Right atrium auricular region (tissue), 2 donors: Measurements from ENCODE around the gene SEMA3G. TPM values are rescaled to one million over a fixed set of nuclear protein-coding genes. Genes with fewer than 3 reads are reported as not detected.

Experiments
- DNase-seq: peaks from one replicate; pipeline ENCODE4 v3.0.0-alpha.2; 2019; ENCODE audit warnings: low spot score
- H3K27ac ChIP-seq, 2 donors: fragments of 200-600 bp; sonication (generic); 1 replicate in 1 of 2; 2 replicates in 1 of 2; pipeline ENCODE4 v1.5.1; 2016 to 2019
- H3K27me3 ChIP-seq, 2 donors: fragments of 200-600 bp; sonication (generic); one replicate each; pipeline versions ENCODE4 v1.5.1 to v1.6.0; 2017 to 2019
- H3K36me3 ChIP-seq: fragments of 200-600 bp; sonication (generic); one replicate; pipeline ENCODE4 v1.5.1; 2016
- H3K4me1 ChIP-seq, 2 donors: fragments of 200-600 bp; sonication (generic); one replicate each; pipeline versions ENCODE4 v1.5.1 to v1.6.0; 2017 to 2019
- H3K4me3 ChIP-seq, 2 donors: fragments of 200-600 bp; sonication (generic); 1 replicate in 1 of 2; 2 replicates in 1 of 2; pipeline ENCODE4 v1.5.1; 2017 to 2019; ENCODE audit warnings: mild to moderate bottlenecking in 1 of 2, moderate library complexity in 1 of 2
- H3K9me3 ChIP-seq, 2 donors: fragments of 200-600 bp; sonication (generic); one replicate each; pipeline ENCODE4 v1.5.1; 2019
- total RNA-seq, 2 donors: library from RNA; depleted of rRNA; stranded (reverse); fragments of >200 nt; gene quantifications; one replicate each; pipeline ENCODE4 v1.1.0, GENCODE V29; 2016
- TF ChIP-seq, protein P1 (sequence below), 2 donors: fragments of 200-600 bp; sonication (generic); IDR thresholded peaks; one replicate each; pipeline ENCODE4 v1.5.1; 2019; ENCODE audit warnings: antibody characterized with exemption in 2 of 2

SEMA3G gene
- total RNA-seq, 2 donors from 2014 or later = 11.8 to 12.6 TPM

DNA sequence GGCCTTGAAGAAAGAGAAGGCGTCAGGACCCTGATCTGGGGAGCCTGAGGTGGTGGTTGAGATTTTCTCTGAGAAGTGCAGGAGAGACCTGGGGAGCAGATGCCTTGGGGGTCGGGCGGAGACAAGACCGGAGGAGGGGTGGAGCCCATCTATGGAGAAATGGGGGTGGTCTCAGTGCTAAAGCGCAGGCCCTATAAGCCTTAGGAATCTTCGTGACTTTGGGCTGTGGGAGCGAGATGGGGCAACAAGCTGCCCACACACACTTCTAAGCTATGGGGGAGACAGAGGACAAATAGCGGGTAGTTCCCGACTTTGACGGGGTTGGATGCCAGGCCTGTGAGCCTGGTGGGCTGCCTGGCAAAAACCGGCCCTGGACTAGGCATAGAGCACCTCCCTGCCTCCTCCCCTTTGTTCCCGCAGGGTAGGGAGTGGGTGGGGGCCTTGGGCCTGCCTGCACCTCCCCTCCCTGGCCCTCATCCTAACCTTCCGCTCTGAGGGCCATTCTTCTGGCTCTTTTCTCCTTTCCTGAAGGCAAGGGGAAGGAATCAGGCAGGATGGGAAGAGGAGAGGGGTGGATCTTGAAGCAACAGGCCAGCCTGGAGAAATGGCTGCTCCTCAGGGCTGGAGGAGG is 11.4 kb upstream of the SEMA3G start:
- TF ChIP-seq, protein P1, sequence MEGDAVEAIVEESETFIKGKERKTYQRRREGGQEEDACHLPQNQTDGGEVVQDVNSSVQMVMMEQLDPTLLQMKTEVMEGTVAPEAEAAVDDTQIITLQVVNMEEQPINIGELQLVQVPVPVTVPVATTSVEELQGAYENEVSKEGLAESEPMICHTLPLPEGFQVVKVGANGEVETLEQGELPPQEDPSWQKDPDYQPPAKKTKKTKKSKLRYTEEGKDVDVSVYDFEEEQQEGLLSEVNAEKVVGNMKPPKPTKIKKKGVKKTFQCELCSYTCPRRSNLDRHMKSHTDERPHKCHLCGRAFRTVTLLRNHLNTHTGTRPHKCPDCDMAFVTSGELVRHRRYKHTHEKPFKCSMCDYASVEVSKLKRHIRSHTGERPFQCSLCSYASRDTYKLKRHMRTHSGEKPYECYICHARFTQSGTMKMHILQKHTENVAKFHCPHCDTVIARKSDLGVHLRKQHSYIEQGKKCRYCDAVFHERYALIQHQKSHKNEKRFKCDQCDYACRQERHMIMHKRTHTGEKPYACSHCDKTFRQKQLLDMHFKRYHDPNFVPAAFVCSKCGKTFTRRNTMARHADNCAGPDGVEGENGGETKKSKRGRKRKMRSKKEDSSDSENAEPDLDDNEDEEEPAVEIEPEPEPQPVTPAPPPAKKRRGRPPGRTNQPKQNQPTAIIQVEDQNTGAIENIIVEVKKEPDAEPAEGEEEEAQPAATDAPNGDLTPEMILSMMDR (IDR thresholded peaks at IDR 0.05) = no peak
- peak overlapping the region; percentile 89 to 99 for H3K27ac ChIP-seq
- peaks cover 48% of the 10 kb centered on the region for H3K36me3 ChIP-seq
- H3K9me3 ChIP-seq = no peaks in the 10 kb centered on the region
- peaks cover 0 to 29% of the 10 kb centered on the region in 2 donors for H3K4me1 ChIP-seq
- no peaks in the 10 kb centered on the region for H3K27me3 ChIP-seq
- peak overlapping the region; percentile 82 to 97 for H3K4me3 ChIP-seq
- no peak for DNase-seq

- peaks cover 48% of the 10 kb centered on the region for H3K36me3 ChIP-seq
- peak within 1 kb of the TSS; percentile 82 to 97 for H3K4me3 ChIP-seq
- H3K9me3 ChIP-seq = no peaks in the 10 kb centered on the region
- H3K27me3 ChIP-seq = no peaks in the 10 kb centered on the region
- H3K27ac ChIP-seq = peak within 1 kb of the TSS; percentile 89 to 99
- peaks cover 0 to 37% of the 10 kb centered on the region in 2 donors for H3K4me1 ChIP-seq
- peak; percentile 83 for DNase-seq
- TF ChIP-seq, protein P1 (IDR thresholded peaks at IDR 0.05) = no peak
These were observed 10.6 kb upstream of the SEMA3G start, which contains the start of gene NISCH for GRCh38 chr3:52455283-52456168. Gene NISCH, plus strand, starts transcription at chr3:52455604. Its CDS starts 38 bp downstream, at chr3:52455642.

DNA sequence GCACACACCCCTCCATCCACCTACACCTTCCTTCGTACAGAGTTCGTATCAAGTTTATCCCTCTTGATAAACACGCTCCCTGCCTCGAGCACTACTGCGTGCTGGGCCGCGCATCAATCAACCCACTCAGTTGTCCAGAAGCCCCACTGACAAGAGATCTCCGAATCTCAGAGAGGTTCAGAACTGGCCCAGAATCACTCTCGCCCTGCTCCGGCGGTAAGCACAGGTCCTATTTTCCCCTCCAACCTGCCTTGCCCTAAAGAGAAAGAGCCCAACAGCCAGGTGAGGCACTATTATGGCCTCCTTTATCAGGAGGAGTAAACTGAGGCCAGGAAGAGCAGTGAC is 10.0 kb upstream of the SEMA3G start:
- H3K9me3 ChIP-seq = no peaks in the 10 kb centered on the region
- H3K36me3 ChIP-seq = peaks cover 49% of the 10 kb centered on the region
- H3K27me3 ChIP-seq = no peaks in the 10 kb centered on the region
- H3K27ac ChIP-seq = peak overlapping the region; percentile 89 to 99
- TF ChIP-seq, protein P1 (IDR thresholded peaks at IDR 0.05) = no peak
- H3K4me3 ChIP-seq = peak overlapping the region; percentile 82 to 97
- DNase-seq = no peak
- peaks cover 0 to 43% of the 10 kb centered on the region in 2 donors for H3K4me1 ChIP-seq

DNA sequence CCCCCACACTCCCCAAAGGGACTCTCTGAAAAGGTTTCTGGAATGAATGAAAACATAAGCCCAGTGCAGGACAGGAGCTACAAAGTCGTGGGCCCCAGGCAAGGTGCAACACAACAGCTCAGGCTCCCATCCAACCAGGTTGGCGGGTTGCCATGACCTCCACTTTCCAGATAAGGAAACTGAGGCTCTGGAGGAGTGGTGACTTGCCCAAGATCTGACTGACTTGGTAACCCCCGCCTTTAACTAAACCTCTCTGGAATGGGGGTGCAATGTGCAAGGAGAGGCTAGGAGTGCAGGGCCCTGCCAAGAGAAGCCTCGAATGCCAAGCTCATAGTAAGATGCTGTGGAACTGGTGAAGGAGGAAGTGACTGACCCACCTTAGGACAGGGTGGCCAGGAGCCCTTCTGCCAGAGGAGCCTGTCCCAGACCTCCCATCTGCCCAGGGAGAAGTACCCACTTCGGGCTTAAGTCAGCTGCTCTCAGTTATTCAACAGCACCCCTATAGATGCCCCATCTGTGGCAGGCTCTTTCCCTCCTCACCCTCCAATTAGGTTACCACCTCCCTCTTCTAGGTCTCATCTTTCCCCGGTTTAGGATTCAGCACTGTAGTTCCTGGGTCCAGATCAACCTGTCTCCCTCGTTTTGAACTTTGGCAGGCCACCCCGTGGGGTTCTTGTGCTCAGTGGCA is 9.5 kb upstream of the SEMA3G start:
- H3K4me3 ChIP-seq = peak overlapping the region; percentile 57 to 82
- DNase-seq = no peak
- H3K27ac ChIP-seq = peak overlapping the region; percentile 89 to 99
- H3K9me3 ChIP-seq = no peaks in the 10 kb centered on the region
- H3K4me1 ChIP-seq = peaks cover 0 to 45% of the 10 kb centered on the region in 2 donors
- H3K36me3 ChIP-seq = peaks cover 49% of the 10 kb centered on the region
- TF ChIP-seq, protein P1 (IDR thresholded peaks at IDR 0.05) = no peak
- no peaks in the 10 kb centered on the region for H3K27me3 ChIP-seq

GRCh38 chr3:52453496-52454249 is 8.8 kb upstream of the SEMA3G start, which contains the start of gene TNNC1:
Gene TNNC1, minus strand, starts transcription at chr3:52454041. Its CDS starts 26 bp downstream, at chr3:52454015.
- TF ChIP-seq, protein P1 (IDR thresholded peaks at IDR 0.05) = no peak
- peaks cover 0 to 49% of the 10 kb centered on the region in 2 donors for H3K4me1 ChIP-seq

More at GRCh38 chr3:52453496-52454249, 8.8 kb upstream of the SEMA3G start, which contains the start of gene TNNC1:
- Histone ChIP-seq H3K36me3 (peaks cover 42% of the 10 kb centered on the region), H3K9me3 (no peaks in the 10 kb centered on the region), H3K4me3 (peak within 1 kb of the TSS; percentile 57 to 82), H3K27me3 (no peaks in the 10 kb centered on the region), H3K27ac (peak within 1 kb of the TSS; percentile 89 to 99)
- no peak for DNase-seq
